ENCODE data around the gene ZNF3. TPM values are rescaled to one million over a fixed set of nuclear protein-coding genes. Genes with fewer than 3 reads are reported as not detected.

Gene ZNF3
- total and polyA plus RNA-seq, 4 donors, result 10.2 to 18.2 (median 12.2) TPM

GRCh38 chr7:100049441-100050291, 31.9 kb downstream of the ZNF3 start, which contains the start of gene ZSCAN21:
Gene ZSCAN21, plus strand, starts transcription at chr7:100049774. Its CDS starts 7,233 bp downstream, at chr7:100057007.
- WGBS, result 1% methylated on average over 47 of the region's 47 CpGs
- peak; percentile 90 for DNase-seq (ENCODE audit: low spot score)
- TF ChIP-seq GABPA (IDR thresholded peaks at IDR 0.05 in 1 of 2, conservative IDR thresholded peaks at IDR 0.05 in 1 of 2), result peak; percentile 76 to 91
- peak in 1 of 2 donors; percentile 33 for TF ChIP-seq RXRA (IDR thresholded peaks at IDR 0.05)
- no peak for TF ChIP-seq ZBTB33 (IDR thresholded peaks at IDR 0.05)
- peak; percentile 47 for TF ChIP-seq YY1 (IDR thresholded peaks at IDR 0.05)
- TF ChIP-seq, protein P1, sequence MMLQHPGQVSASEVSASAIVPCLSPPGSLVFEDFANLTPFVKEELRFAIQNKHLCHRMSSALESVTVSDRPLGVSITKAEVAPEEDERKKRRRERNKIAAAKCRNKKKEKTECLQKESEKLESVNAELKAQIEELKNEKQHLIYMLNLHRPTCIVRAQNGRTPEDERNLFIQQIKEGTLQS (IDR thresholded peaks at IDR 0.05), result no peak
- no peak for TF ChIP-seq FOXA1 (IDR thresholded peaks at IDR 0.05)
- TF ChIP-seq REST (IDR thresholded peaks at IDR 0.05), result peak; percentile 27
- peak; percentile 59 to 60 for TF ChIP-seq EGR1 (IDR thresholded peaks at IDR 0.05; ENCODE audit: low read depth in 2 of 2)
- peak; percentile 22 for TF ChIP-seq SP1 (IDR thresholded peaks at IDR 0.05)
- TF ChIP-seq RAD21 (IDR thresholded peaks at IDR 0.05), result peak; percentile 24 to 36
- TF ChIP-seq HNF4A (conservative IDR thresholded peaks at IDR 0.05), result peak in 1 of 2 donors; percentile 25
- peak; percentile 37 for TF ChIP-seq NR2F2 (IDR thresholded peaks at IDR 0.05)
- no peak for TF ChIP-seq MAX (IDR thresholded peaks at IDR 0.05)
- TF ChIP-seq, protein P2, sequence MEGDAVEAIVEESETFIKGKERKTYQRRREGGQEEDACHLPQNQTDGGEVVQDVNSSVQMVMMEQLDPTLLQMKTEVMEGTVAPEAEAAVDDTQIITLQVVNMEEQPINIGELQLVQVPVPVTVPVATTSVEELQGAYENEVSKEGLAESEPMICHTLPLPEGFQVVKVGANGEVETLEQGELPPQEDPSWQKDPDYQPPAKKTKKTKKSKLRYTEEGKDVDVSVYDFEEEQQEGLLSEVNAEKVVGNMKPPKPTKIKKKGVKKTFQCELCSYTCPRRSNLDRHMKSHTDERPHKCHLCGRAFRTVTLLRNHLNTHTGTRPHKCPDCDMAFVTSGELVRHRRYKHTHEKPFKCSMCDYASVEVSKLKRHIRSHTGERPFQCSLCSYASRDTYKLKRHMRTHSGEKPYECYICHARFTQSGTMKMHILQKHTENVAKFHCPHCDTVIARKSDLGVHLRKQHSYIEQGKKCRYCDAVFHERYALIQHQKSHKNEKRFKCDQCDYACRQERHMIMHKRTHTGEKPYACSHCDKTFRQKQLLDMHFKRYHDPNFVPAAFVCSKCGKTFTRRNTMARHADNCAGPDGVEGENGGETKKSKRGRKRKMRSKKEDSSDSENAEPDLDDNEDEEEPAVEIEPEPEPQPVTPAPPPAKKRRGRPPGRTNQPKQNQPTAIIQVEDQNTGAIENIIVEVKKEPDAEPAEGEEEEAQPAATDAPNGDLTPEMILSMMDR (IDR thresholded peaks at IDR 0.05; ENCODE audit: low read depth, low read length, missing input control), result no peak

More at GRCh38 chr7:100049441-100050291, 31.9 kb downstream of the ZNF3 start, which contains the start of gene ZSCAN21:
- H3K36me3 ChIP-seq (ENCODE audit: control insufficient read depth in 4 of 4, insufficient read depth in 3 of 4, low read depth in 1 of 4, low read length in 3 of 4), result peaks cover 0 to 3% (median 0%) of the 10 kb centered on the region in 4 donors
- peak within 1 kb of the TSS; percentile 95 to 98 for H3K27ac ChIP-seq (ENCODE audit: low read depth in 1 of 2, low read length in 2 of 2)
- peak within 1 kb of the TSS; percentile 66 to 97 for H3K9ac ChIP-seq (ENCODE audit: low read depth in 1 of 2, low read length in 2 of 2)
- H3K4me1 ChIP-seq (ENCODE audit: control insufficient read depth in 4 of 4, insufficient read depth in 4 of 4, low read length in 3 of 4), result peaks cover 0 to 23% (median 21%) of the 10 kb centered on the region in 4 donors
- peak within 1 kb of the TSS; percentile 69 to 98 (median 84) for H3K4me3 ChIP-seq (ENCODE audit: low read depth in 1 of 3, low read length in 3 of 3)
- no peaks in the 10 kb centered on the region for H3K27me3 ChIP-seq (ENCODE audit: control insufficient read depth in 4 of 4, insufficient read depth in 4 of 4, low read length in 3 of 4)
- H3K9me3 ChIP-seq (ENCODE audit: control insufficient read depth in 4 of 4, low read length in 3 of 4), result no peaks in the 10 kb centered on the region

Measured in liver (tissue), 9 donors.